ENCODE results near the gene DYNC2H1. TPM values are rescaled to one million over a fixed set of nuclear protein-coding genes. Genes with fewer than 3 reads are reported as not detected.

Gene DYNC2H1
- total and polyA plus RNA-seq, 7 experiments from 2014 or later: 0.31 to 4.2 (median 2.3) TPM

- no peaks in the 10 kb centered on the region for H3K27me3 ChIP-seq (ENCODE audit: control insufficient read depth in 2 of 2, insufficient read depth in 2 of 2, low read length in 2 of 2)
- Mint-ChIP-seq H3K27me3 (no peaks in the 10 kb centered on the region), H3K4me1 (no peaks in the 10 kb centered on the region), H3K27ac (no peak overlapping the region), H3K9me3 (no peaks in the 10 kb centered on the region), H3K36me3 (no peaks in the 10 kb centered on the region), H3K4me3 (no peak overlapping the region)
- no peak overlapping the region for H3K27ac ChIP-seq (ENCODE audit: low read depth, low read length)
- no peaks in the 10 kb centered on the region for H3K36me3 ChIP-seq (ENCODE audit: control insufficient read depth in 2 of 3, insufficient read depth in 3 of 3, low read length in 3 of 3)
- no peak for DNase-seq
- POLR2A ChIA-PET: no interaction called here
- intact Hi-C loops (cut with micrococcal nuclease): no loop called here
- H3K4me3 ChIP-seq (ENCODE audit: low read length): no peak overlapping the region
- CTCF ChIA-PET: interaction anchor here (1.0 kb wide), 1 partner anchor 10 kb away, joined by 3 read pairs; no protein-coding TSS in a partner anchor
- no peaks in the 10 kb centered on the region for H3K4me1 ChIP-seq (ENCODE audit: control insufficient read depth in 2 of 2, insufficient read depth in 2 of 2, low read length in 2 of 2)
- ATAC-seq: no peak
- H3K9me3 ChIP-seq (ENCODE audit: control insufficient read depth in 2 of 3, low read length in 3 of 3): no peaks in the 10 kb centered on the region
Measured at GRCh38 chr11:103476874-103477273, 367.6 kb downstream of the DYNC2H1 start.

- Mint-ChIP-seq H3K27ac (no peak overlapping the region), H3K4me3 (no peak overlapping the region), H3K9me3 (no peaks in the 10 kb centered on the region), H3K36me3 (no peaks in the 10 kb centered on the region), H3K27me3 (no peaks in the 10 kb centered on the region), H3K4me1 (no peaks in the 10 kb centered on the region)
- CTCF ChIA-PET: no interaction called here
- Histone ChIP-seq H3K4me1 (ENCODE audit: control insufficient read depth in 2 of 2, insufficient read depth in 2 of 2, low read length in 2 of 2) (no peaks in the 10 kb centered on the region), H3K4me3 (ENCODE audit: low read length) (no peak overlapping the region), H3K36me3 (ENCODE audit: control insufficient read depth in 2 of 3, insufficient read depth in 3 of 3, low read length in 3 of 3) (no peaks in the 10 kb centered on the region), H3K9me3 (ENCODE audit: control insufficient read depth in 2 of 3, low read length in 3 of 3) (no peaks in the 10 kb centered on the region), H3K27ac (ENCODE audit: low read depth, low read length) (no peak overlapping the region), H3K27me3 (ENCODE audit: control insufficient read depth in 2 of 2, insufficient read depth in 2 of 2, low read length in 2 of 2) (no peaks in the 10 kb centered on the region)
- POLR2A ChIA-PET: no interaction called here
- DNase-seq: no peak
- intact Hi-C loops (cut with micrococcal nuclease): no loop called here
- ATAC-seq: no peak
Measured at GRCh38 chr11:103480421-103480820, 371.2 kb downstream of the DYNC2H1 start.

DNA sequence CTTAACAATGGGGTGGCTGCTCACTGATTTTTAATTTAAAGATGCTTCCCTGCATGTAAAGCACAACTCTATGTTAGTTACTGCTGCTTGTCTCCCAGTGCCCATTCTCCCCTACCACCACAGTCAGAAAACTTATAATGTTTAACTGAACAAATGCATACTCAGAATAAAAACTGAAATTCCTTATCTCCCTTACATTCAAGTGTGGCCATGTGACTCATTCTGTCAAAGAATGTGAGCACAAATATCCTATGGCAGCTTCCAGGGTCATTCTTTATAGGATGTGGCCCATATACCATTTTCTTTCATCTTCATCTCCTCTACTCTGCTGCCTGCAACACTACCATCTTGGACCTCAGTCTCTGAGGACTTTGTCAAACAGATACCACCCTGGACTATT lies 374.8 kb downstream of the DYNC2H1 start:
- Mint-ChIP-seq H3K9me3 (no peaks in the 10 kb centered on the region), H3K4me1 (peaks cover 0 to 4% (median 0%) of the 10 kb centered on the region in 7 donors), H3K27ac (no peak overlapping the region), H3K27me3 (no peaks in the 10 kb centered on the region), H3K36me3 (no peaks in the 10 kb centered on the region), H3K4me3 (no peak overlapping the region)
- H3K4me3 ChIP-seq (ENCODE audit: low read length): no peak overlapping the region
- no peaks in the 10 kb centered on the region for H3K27me3 ChIP-seq (ENCODE audit: control insufficient read depth in 2 of 2, insufficient read depth in 2 of 2, low read length in 2 of 2)
- no peak for ATAC-seq
- intact Hi-C loops (cut with micrococcal nuclease): no loop called here
- no peak overlapping the region for H3K27ac ChIP-seq (ENCODE audit: low read depth, low read length)
- no peak for DNase-seq
- ChIA-PET POLR2A (no interaction called here), CTCF (no interaction called here)
- no peaks in the 10 kb centered on the region for H3K36me3 ChIP-seq (ENCODE audit: control insufficient read depth in 2 of 3, insufficient read depth in 3 of 3, low read length in 3 of 3)
- H3K4me1 ChIP-seq (ENCODE audit: control insufficient read depth in 2 of 2, insufficient read depth in 2 of 2, low read length in 2 of 2): no peaks in the 10 kb centered on the region
- no peaks in the 10 kb centered on the region for H3K9me3 ChIP-seq (ENCODE audit: control insufficient read depth in 2 of 3, low read length in 3 of 3)

- H3K36me3 ChIP-seq (ENCODE audit: control insufficient read depth in 2 of 3, insufficient read depth in 3 of 3, low read length in 3 of 3): no peaks in the 10 kb centered on the region
Measured at GRCh38 chr11:103484545-103484944, 375.3 kb downstream of the DYNC2H1 start.

GRCh38 chr11:103486604-103487003 lies 377.4 kb downstream of the DYNC2H1 start:
- no peak overlapping the region for H3K4me3 Mint-ChIP-seq
- Histone ChIP-seq H3K4me3 (ENCODE audit: low read length) (no peak overlapping the region), H3K9me3 (ENCODE audit: control insufficient read depth in 2 of 3, low read length in 3 of 3) (no peaks in the 10 kb centered on the region), H3K27ac (ENCODE audit: low read depth, low read length) (no peak overlapping the region), H3K36me3 (ENCODE audit: control insufficient read depth in 2 of 3, insufficient read depth in 3 of 3, low read length in 3 of 3) (no peaks in the 10 kb centered on the region), H3K27me3 (ENCODE audit: control insufficient read depth in 2 of 2, insufficient read depth in 2 of 2, low read length in 2 of 2) (no peaks in the 10 kb centered on the region), H3K4me1 (ENCODE audit: control insufficient read depth in 2 of 2, insufficient read depth in 2 of 2, low read length in 2 of 2) (no peaks in the 10 kb centered on the region)
- H3K36me3 Mint-ChIP-seq: no peaks in the 10 kb centered on the region
- H3K27me3 Mint-ChIP-seq: no peaks in the 10 kb centered on the region
- peaks cover 0 to 5% (median 0%) of the 10 kb centered on the region in 11 donors for H3K9me3 Mint-ChIP-seq
- no peak for ATAC-seq
- DNase-seq: no peak
- intact Hi-C loops (cut with micrococcal nuclease): no loop called here
- POLR2A ChIA-PET: no interaction called here
- H3K27ac Mint-ChIP-seq: no peak overlapping the region
- CTCF ChIA-PET: interaction anchor here (1.4 kb wide), 1 partner anchor 10 kb away, joined by 3 read pairs; no protein-coding TSS in a partner anchor
- peaks cover 0 to 4% (median 0%) of the 10 kb centered on the region in 7 donors for H3K4me1 Mint-ChIP-seq

More at GRCh38 chr11:103484545-103484944, 375.3 kb downstream of the DYNC2H1 start:
- ATAC-seq: no peak
- CTCF ChIA-PET: no interaction called here
- no peak overlapping the region for H3K27ac Mint-ChIP-seq
- H3K4me3 ChIP-seq (ENCODE audit: low read length): no peak overlapping the region
- no peaks in the 10 kb centered on the region for H3K4me1 ChIP-seq (ENCODE audit: control insufficient read depth in 2 of 2, insufficient read depth in 2 of 2, low read length in 2 of 2)
- peaks cover 0 to 4% (median 0%) of the 10 kb centered on the region in 7 donors for H3K4me1 Mint-ChIP-seq
- no peaks in the 10 kb centered on the region for H3K9me3 Mint-ChIP-seq
- no peaks in the 10 kb centered on the region for H3K9me3 ChIP-seq (ENCODE audit: control insufficient read depth in 2 of 3, low read length in 3 of 3)
- no peak overlapping the region for H3K4me3 Mint-ChIP-seq
- H3K27me3 Mint-ChIP-seq: no peaks in the 10 kb centered on the region
- DNase-seq: no peak
- no peaks in the 10 kb centered on the region for H3K27me3 ChIP-seq (ENCODE audit: control insufficient read depth in 2 of 2, insufficient read depth in 2 of 2, low read length in 2 of 2)
- intact Hi-C loops (cut with micrococcal nuclease): no loop called here
- H3K36me3 Mint-ChIP-seq: no peaks in the 10 kb centered on the region
- no peak overlapping the region for H3K27ac ChIP-seq (ENCODE audit: low read depth, low read length)
- POLR2A ChIA-PET: no interaction called here

DNA sequence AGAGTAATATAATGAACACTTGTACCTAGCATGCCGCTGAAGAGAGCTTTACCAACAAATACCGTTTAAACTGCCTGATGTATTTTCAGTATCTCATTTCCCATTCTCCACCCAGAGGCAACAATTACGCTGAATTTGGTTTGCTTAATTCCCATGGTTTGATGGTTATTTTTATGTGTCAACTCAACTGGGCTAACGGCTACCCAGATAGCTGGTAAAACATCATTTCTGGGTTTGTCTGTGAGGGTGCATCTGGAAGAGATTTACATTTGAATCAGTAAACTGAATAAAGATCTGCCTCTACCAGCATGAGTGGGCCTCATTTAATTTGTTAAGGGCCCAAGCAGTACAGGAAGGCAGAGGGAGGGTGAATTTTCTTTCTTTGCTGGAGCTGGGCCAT lies 377.9 kb downstream of the DYNC2H1 start:
- Histone ChIP-seq H3K27ac (ENCODE audit: low read depth, low read length) (no peak overlapping the region), H3K36me3 (ENCODE audit: control insufficient read depth in 2 of 3, insufficient read depth in 3 of 3, low read length in 3 of 3) (no peaks in the 10 kb centered on the region), H3K4me3 (ENCODE audit: low read length) (no peak overlapping the region), H3K4me1 (ENCODE audit: control insufficient read depth in 2 of 2, insufficient read depth in 2 of 2, low read length in 2 of 2) (no peaks in the 10 kb centered on the region), H3K9me3 (ENCODE audit: control insufficient read depth in 2 of 3, low read length in 3 of 3) (no peaks in the 10 kb centered on the region), H3K27me3 (ENCODE audit: control insufficient read depth in 2 of 2, insufficient read depth in 2 of 2, low read length in 2 of 2) (no peaks in the 10 kb centered on the region)
- Mint-ChIP-seq H3K27ac (no peak overlapping the region), H3K4me1 (peaks cover 0 to 4% (median 0%) of the 10 kb centered on the region in 7 donors), H3K36me3 (no peaks in the 10 kb centered on the region), H3K4me3 (no peak overlapping the region), H3K9me3 (peaks cover 0 to 5% (median 0%) of the 10 kb centered on the region in 11 donors), H3K27me3 (no peaks in the 10 kb centered on the region)
- ChIA-PET CTCF (interaction anchor here (1.4 kb wide), 1 partner anchor 10 kb away, joined by 3 read pairs; no protein-coding TSS in a partner anchor), POLR2A (no interaction called here)
- no peak for ATAC-seq
- intact Hi-C loops (cut with micrococcal nuclease): no loop called here
- no peak for DNase-seq

- intact Hi-C loops (cut with micrococcal nuclease): no loop called here
- CTCF ChIA-PET: no interaction called here
- H3K4me3 ChIP-seq (ENCODE audit: low read length): no peak overlapping the region
- H3K9me3 ChIP-seq (ENCODE audit: control insufficient read depth in 2 of 3, low read length in 3 of 3): no peaks in the 10 kb centered on the region
- H3K27me3 ChIP-seq (ENCODE audit: control insufficient read depth in 2 of 2, insufficient read depth in 2 of 2, low read length in 2 of 2): no peaks in the 10 kb centered on the region
- no peak overlapping the region for H3K27ac Mint-ChIP-seq
- POLR2A ChIA-PET: no interaction called here
- H3K4me1 ChIP-seq (ENCODE audit: control insufficient read depth in 2 of 2, insufficient read depth in 2 of 2, low read length in 2 of 2): no peaks in the 10 kb centered on the region
- ATAC-seq: no peak
- H3K36me3 Mint-ChIP-seq: no peaks in the 10 kb centered on the region
- H3K4me3 Mint-ChIP-seq: no peak overlapping the region
- no peaks in the 10 kb centered on the region for H3K36me3 ChIP-seq (ENCODE audit: control insufficient read depth in 2 of 3, insufficient read depth in 3 of 3, low read length in 3 of 3)
- H3K27ac ChIP-seq (ENCODE audit: low read depth, low read length): no peak overlapping the region
- no peaks in the 10 kb centered on the region for H3K27me3 Mint-ChIP-seq
- DNase-seq: no peak
- peaks cover 0 to 5% (median 0%) of the 10 kb centered on the region in 11 donors for H3K9me3 Mint-ChIP-seq
- H3K4me1 Mint-ChIP-seq: peaks cover 0 to 4% (median 0%) of the 10 kb centered on the region in 7 donors
Measured at GRCh38 chr11:103488031-103488461, 378.8 kb downstream of the DYNC2H1 start.
